Naive B cell (primary cell): ENCODE results near the gene TRPM7. TPM values are rescaled to one million over a fixed set of nuclear protein-coding genes. Genes with fewer than 3 reads are reported as not detected.
A peak's percentile ranks its signal among the peaks of the same experiment; 100 is the strongest.

Source experiments
- ATAC-seq, 2 donors: fragments of 150-1000 bp; cut with Tn5 transposase; 2 replicates each; pipeline ENCODE4 v1.10.0; 2021; ENCODE audit warnings: low read depth in 2 of 2, mild to moderate bottlenecking in 2 of 2, moderate library complexity in 2 of 2
- DNase-seq: peaks from one replicate; pipeline ENCODE4 v3.0.0; 2022
- H3K27ac Mint-ChIP-seq, 6 donors: one replicate each; pipeline ENCODE4 v1.8.0; 2020 to 2022; ENCODE audit warnings: mild to moderate bottlenecking in 6 of 6, mixed read lengths in 6 of 6, moderate library complexity in 5 of 6, inconsistent platforms in 2 of 6
- H3K27me3 Mint-ChIP-seq, 3 donors: one replicate each; pipeline ENCODE4 v1.8.0; 2021 to 2022; ENCODE audit warnings: mixed read lengths in 3 of 3, mild to moderate bottlenecking in 1 of 3
- H3K36me3 Mint-ChIP-seq, 2 donors: one replicate each; pipeline ENCODE4 v1.8.0; 2020 to 2022; ENCODE audit warnings: mixed read lengths in 2 of 2, inconsistent platforms in 1 of 2, mild to moderate bottlenecking in 1 of 2
- H3K4me1 Mint-ChIP-seq, 3 donors: one replicate each; pipeline ENCODE4 v1.8.0; 2020 to 2022; ENCODE audit warnings: mixed read lengths in 3 of 3, inconsistent platforms in 1 of 3, mild to moderate bottlenecking in 1 of 3, moderate library complexity in 1 of 3
- H3K4me3 Mint-ChIP-seq, 8 donors: one replicate each; pipeline ENCODE4 v1.8.0; 2020 to 2022; ENCODE audit warnings: mild to moderate bottlenecking in 8 of 8, mixed read lengths in 8 of 8, moderate library complexity in 8 of 8, inconsistent platforms in 2 of 8
- H3K9me3 Mint-ChIP-seq, 7 donors: one replicate each; pipeline ENCODE4 v1.8.0; 2020 to 2022; ENCODE audit warnings: mixed read lengths in 7 of 7, mild to moderate bottlenecking in 5 of 7, inconsistent platforms in 2 of 7, moderate library complexity in 1 of 7
- polyA plus RNA-seq, 6 donors: library from polyadenylated mRNA; unstranded; fragments of 300-500 nt; fragmentation: Illumina TruSeq; gene quantifications; one replicate each; pipeline ENCODE4 v1.2.3, GENCODE V29; 2021; ENCODE audit warnings: low read depth in 6 of 6

TRPM7 gene
- polyA plus RNA-seq, 6 donors from 2014 or later = 12.8 to 23.3 (median 17.0) TPM

DNA sequence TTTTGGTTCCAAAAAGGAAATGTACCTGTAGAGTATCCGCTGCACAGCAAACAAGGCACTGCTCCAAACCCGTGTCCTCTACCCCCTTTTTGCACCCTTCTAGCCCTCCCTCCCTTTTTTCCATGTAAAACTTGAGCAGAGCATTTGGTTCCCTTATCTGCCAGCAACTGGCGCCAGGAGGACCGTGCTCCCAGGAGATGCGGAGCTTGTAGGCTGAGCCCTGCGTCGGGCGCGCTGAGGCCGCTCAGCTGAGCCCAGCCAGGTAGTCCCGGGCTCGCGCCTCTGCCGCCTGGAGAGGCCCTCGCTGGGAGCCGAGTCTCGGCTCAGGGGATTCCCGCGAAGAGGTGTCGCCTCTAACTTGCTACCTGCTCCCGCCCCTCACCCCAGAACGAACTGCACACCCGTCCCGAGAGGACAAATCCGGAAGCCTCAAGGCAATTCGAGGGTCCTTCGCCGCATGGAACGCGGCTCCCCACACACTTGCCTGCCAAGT, 575 bp downstream of the TRPM7 start:
- DNase-seq (peak; percentile 70), ATAC-seq (peak; percentile 66 to 72)
- no peaks in the 10 kb centered on the region for H3K27me3 Mint-ChIP-seq
- H3K27ac Mint-ChIP-seq = peak overlapping the region; percentile 99 to 100 (median 99)
- H3K4me1 Mint-ChIP-seq = peaks cover 40 to 59% (median 59%) of the 10 kb centered on the region in 3 donors
- H3K4me3 Mint-ChIP-seq = peak overlapping the region; percentile 95 to 100 (median 100)
- H3K36me3 Mint-ChIP-seq = no peaks in the 10 kb centered on the region
- no peaks in the 10 kb centered on the region for H3K9me3 Mint-ChIP-seq

DNA sequence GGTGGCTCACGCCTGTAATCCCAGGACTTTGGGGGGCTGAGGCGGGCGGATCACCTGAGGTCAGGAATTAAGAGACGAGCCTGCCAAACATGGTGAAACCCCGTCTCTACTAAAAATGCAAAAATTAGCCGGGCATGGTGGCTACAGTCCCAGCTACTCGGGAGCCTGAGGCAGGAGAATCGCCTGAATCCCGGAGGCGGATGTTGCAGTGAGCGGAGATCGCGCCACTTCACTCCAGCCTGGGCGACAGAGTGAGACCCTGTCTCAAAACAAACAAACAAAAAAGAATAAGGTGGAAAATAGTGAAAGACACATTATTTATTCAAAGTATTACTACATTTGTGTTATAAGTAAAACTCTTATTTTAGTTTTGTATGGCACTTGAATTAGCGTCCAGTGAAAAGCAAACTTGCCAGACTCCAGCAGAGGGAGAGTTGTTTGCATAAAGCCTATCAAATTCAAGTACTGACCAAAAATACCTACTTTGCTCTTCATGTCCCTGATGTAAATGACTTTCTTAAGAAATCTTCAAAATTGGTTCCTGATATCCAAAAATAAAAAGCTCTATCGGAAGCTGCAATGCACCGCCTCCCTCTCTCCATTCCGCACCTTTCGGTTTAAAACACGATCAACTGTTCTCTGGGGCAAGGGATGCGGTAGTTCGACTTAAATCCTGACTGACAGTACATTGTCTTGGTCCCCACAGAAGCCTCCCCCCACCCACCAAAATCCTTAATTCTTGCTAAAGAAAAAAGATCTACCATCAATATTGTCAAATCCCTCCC, 1.2 kb downstream of the TRPM7 start:
- Mint-ChIP-seq H3K27me3 (no peaks in the 10 kb centered on the region), H3K4me3 (peak overlapping the region; percentile 95 to 100 (median 100)), H3K4me1 (peaks cover 41 to 64% (median 61%) of the 10 kb centered on the region in 3 donors), H3K9me3 (no peaks in the 10 kb centered on the region), H3K36me3 (no peaks in the 10 kb centered on the region), H3K27ac (peak overlapping the region; percentile 99 to 100 (median 99))
- ATAC-seq = no peak
- DNase-seq = no peak

DNA sequence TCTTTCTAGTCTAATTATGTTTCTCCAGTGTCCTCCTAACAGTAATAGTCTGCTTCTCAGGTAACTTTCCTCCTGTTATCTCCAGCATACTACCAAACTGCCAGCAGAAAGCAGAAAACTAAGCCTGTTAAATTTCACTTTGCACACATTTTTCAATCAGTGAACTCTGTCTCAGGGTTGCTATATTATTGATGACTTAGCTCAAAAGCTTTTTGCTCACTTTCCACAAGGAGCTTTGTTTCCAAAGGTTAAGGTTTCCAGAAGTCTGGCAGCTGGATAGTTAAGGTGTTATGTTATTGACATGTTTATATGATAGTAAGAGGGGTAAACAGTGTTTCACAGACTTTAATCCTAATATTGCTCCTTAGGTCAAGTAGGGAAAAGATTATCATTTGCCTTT, 5.1 kb downstream of the TRPM7 start:
- Mint-ChIP-seq H3K27me3 (no peaks in the 10 kb centered on the region), H3K27ac (peak overlapping the region in 4 of 6 donors; percentile 22 to 67 (median 32))

DNA sequence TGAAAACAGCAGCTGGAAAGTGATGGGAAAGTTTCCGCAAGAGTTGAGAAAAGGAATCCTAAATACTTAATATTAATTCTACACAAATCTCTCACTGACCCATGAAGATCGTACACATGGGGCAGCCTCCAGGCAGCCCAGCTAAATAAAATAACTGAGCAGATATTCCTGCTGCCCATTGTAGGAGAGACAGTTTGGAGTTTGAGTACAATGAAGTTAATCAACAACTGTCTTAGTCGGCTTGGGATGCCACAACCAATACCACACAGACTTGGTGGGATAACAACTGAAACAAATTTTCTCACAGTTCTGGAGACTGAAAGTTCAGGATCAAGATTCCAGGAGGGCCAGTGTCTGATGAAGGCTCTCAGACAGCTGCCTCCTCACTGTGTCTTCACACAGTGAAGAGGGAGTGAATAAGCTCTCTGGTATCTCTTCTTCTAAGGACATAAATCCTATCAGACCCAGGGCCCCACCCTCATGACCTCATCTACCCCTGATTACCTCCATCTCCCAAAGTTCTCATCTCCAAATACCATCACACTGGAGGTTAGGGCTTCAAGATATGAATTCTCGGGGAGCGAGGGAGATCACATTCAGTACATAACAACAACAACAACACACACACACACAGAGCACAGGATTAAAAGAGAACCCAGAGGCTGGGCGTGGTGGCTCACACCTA, 9.7 kb downstream of the TRPM7 start:
- peak overlapping the region in 3 of 6 donors; percentile 3 to 89 (median 15) for H3K27ac Mint-ChIP-seq
- no peak overlapping the region for H3K4me3 Mint-ChIP-seq
- H3K27me3 Mint-ChIP-seq = no peaks in the 10 kb centered on the region
- peaks cover 18 to 34% (median 22%) of the 10 kb centered on the region in 3 donors for H3K4me1 Mint-ChIP-seq
- no peak for ATAC-seq
- no peaks in the 10 kb centered on the region for H3K36me3 Mint-ChIP-seq
- no peaks in the 10 kb centered on the region for H3K9me3 Mint-ChIP-seq
- no peak for DNase-seq

More for the DNA sequence above, 5.1 kb downstream of the TRPM7 start:
- no peak for DNase-seq
- H3K9me3 Mint-ChIP-seq = no peaks in the 10 kb centered on the region
- H3K4me1 Mint-ChIP-seq = peaks cover 35 to 67% (median 49%) of the 10 kb centered on the region in 3 donors
- ATAC-seq = no peak
- peak overlapping the region in 2 of 8 donors; percentile 11 to 81 for H3K4me3 Mint-ChIP-seq
- H3K36me3 Mint-ChIP-seq = no peaks in the 10 kb centered on the region

DNA sequence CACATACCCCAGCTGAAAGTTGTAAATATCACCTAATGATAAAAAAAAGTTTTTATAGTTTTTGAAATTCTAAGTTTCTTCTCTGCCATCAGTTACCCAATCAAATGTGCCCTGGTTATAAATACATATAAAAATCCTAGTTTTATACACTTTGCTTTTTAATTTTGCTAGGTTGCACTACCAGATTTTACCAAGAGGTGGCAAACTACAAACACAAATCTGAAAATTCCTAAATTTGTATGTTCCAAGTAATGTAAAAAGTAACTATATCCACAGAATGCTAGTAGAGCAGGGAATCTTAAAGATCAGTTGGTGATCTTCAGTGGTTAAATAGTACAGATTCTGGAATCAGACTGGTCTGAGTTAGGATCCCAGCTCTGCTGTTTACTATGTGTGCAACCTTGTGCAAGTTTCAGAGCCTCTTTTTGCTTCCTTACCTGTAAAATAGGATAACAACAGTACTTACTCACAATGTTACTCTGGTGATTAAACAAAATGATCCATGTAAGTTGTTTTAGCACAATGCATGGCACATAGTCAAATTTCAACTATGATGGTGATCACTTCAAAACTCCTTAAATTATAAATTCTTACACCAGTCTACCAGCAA, 11.0 kb downstream of the TRPM7 start:
- H3K4me1 Mint-ChIP-seq = peaks cover 12 to 27% (median 14%) of the 10 kb centered on the region in 3 donors
- ATAC-seq (peak; percentile 18 to 35), DNase-seq (peak; percentile 24)
- H3K9me3 Mint-ChIP-seq = no peaks in the 10 kb centered on the region
- no peak overlapping the region for H3K4me3 Mint-ChIP-seq
- H3K27ac Mint-ChIP-seq = peak overlapping the region in 3 of 6 donors; percentile 6 to 82 (median 47)
- H3K36me3 Mint-ChIP-seq = no peaks in the 10 kb centered on the region
- H3K27me3 Mint-ChIP-seq = no peaks in the 10 kb centered on the region

DNA sequence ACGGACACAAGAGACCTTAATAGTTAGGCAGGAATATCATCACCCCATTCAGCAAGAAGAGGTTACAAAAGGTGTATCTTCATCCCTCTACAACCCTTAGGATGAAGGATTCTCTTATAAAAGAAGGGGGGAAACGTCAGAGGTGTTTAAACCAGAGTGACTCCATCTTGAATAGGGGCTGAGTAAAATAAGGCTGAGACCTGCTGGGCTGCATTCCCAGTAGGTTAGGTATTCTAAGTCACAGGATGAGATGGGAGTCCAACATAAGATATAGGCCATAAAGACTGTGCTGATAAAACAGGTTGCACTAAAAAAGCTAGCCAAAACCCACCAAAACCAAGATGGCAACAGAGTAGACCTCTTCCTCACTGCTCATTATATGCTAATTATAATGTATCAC, 16.5 kb downstream of the TRPM7 start:
- H3K4me3 Mint-ChIP-seq = no peak overlapping the region
- DNase-seq (no peak), ATAC-seq (no peak)
- no peaks in the 10 kb centered on the region for H3K27me3 Mint-ChIP-seq
- no peak overlapping the region for H3K27ac Mint-ChIP-seq
- H3K36me3 Mint-ChIP-seq = no peaks in the 10 kb centered on the region
- H3K4me1 Mint-ChIP-seq = peaks cover 12 to 15% (median 14%) of the 10 kb centered on the region in 3 donors
- H3K9me3 Mint-ChIP-seq = no peaks in the 10 kb centered on the region

DNA sequence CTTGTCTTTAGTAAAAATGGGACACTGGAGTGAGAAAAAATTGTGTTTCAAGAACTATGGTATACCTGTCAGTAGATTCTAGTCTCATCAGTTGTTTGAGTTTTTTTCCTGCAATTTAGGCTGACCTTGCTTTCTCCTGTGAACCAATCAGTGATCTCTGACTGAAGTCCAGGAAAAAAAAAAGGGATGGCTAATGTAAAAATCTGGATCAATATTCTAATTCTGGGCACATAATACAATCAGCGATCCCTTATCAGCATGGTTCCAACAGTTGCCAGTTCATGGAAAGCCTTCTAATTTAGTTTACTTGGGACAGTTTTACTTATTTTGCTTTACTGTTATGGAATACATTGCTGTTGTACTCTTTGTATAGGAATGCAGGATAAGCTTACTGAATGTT, 17.0 kb downstream of the TRPM7 start:
- no peak overlapping the region for H3K4me3 Mint-ChIP-seq
- ATAC-seq (no peak), DNase-seq (no peak)
- no peak overlapping the region for H3K27ac Mint-ChIP-seq
- no peaks in the 10 kb centered on the region for H3K9me3 Mint-ChIP-seq
- H3K36me3 Mint-ChIP-seq = no peaks in the 10 kb centered on the region
- H3K27me3 Mint-ChIP-seq = no peaks in the 10 kb centered on the region
- H3K4me1 Mint-ChIP-seq = peaks cover 11 to 15% (median 12%) of the 10 kb centered on the region in 3 donors

DNA sequence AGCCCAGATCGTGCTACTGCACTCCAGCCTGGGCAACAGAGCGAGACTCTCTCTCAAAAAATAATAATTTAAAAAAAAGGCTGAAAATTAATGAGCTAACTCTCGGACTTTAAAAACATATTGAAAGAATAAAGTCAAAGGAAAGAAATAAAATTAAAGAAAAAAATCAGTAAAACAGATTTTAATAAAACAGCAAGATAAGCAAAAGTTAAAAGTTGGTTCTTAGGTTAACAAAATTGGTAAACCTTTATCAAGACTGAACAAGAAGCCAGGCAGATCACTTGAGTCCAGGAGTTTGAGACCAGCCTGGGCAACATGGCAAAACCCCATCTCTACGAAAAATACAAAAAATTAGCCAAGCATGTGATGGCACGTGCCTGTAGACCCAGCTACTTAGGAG, 20.7 kb downstream of the TRPM7 start:
- Mint-ChIP-seq H3K9me3 (no peaks in the 10 kb centered on the region), H3K4me1 (peaks cover 7 to 17% (median 10%) of the 10 kb centered on the region in 3 donors), H3K27me3 (no peaks in the 10 kb centered on the region), H3K4me3 (no peak overlapping the region), H3K27ac (peak overlapping the region in 2 of 6 donors; percentile 12 to 81), H3K36me3 (peaks cover 0 to 4% of the 10 kb centered on the region in 2 donors)
- no peak for DNase-seq
- ATAC-seq = no peak

DNA sequence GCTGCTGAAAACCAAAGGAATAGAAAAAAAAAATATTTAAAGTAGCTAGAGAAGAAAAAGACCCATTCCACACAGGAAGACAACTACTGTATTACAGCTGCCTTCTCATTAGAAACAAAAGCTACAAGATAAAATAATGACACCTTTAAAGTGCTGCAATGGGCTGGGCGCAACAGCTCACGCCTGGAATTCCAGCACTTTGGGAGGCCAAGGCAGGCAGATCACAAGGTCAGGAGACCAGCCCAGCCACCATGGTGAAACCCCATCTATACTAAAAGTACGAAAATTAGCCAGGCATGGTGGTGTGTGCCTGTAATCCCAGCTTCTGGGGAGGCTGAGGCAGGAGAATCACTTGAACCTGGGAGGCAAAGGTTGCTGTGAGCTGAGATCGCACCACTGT, 31.0 kb downstream of the TRPM7 start:
- DNase-seq (no peak), ATAC-seq (no peak)
- Mint-ChIP-seq H3K4me1 (peaks cover 0 to 2% (median 0%) of the 10 kb centered on the region in 3 donors), H3K4me3 (no peak overlapping the region), H3K36me3 (peaks cover 0 to 15% of the 10 kb centered on the region in 2 donors), H3K27me3 (no peaks in the 10 kb centered on the region), H3K9me3 (no peaks in the 10 kb centered on the region), H3K27ac (peak overlapping the region in 3 of 6 donors; percentile 7 to 82 (median 24))

DNA sequence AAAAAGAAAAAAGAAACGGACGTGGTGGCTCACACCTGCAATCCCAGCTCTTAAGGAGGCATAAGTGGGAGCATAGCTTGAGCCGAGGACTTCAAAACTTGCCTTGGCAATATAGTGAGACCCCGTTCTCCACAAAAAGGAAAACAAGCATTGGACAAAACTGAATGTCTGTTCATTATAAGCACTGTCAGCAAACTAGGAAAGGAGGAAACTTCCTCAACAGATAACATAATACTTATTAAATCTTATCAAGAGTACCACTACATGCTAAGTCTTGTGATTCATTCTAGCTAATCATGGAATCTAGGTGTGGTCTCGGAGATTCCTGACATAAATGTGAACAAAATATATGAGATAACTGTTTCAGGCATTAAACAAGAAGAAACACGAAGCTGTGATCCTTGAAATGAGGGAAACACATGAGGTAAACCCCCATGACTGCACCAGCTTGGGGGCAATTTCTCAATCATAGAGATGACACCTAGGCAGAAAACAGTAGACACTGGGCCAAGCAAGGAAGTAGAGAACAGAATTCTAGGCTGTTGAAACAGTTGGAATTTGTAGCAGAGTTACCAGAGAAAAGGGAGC, 33.3 kb downstream of the TRPM7 start:
- ATAC-seq (no peak), DNase-seq (no peak)
- H3K27ac Mint-ChIP-seq = peak overlapping the region in 4 of 6 donors; percentile 4 to 14 (median 10)
- no peaks in the 10 kb centered on the region for H3K27me3 Mint-ChIP-seq
- no peak overlapping the region for H3K4me3 Mint-ChIP-seq
- H3K9me3 Mint-ChIP-seq = no peaks in the 10 kb centered on the region
- H3K36me3 Mint-ChIP-seq = peaks cover 7 to 22% of the 10 kb centered on the region in 2 donors
- H3K4me1 Mint-ChIP-seq = peaks cover 0 to 2% (median 0%) of the 10 kb centered on the region in 3 donors

DNA sequence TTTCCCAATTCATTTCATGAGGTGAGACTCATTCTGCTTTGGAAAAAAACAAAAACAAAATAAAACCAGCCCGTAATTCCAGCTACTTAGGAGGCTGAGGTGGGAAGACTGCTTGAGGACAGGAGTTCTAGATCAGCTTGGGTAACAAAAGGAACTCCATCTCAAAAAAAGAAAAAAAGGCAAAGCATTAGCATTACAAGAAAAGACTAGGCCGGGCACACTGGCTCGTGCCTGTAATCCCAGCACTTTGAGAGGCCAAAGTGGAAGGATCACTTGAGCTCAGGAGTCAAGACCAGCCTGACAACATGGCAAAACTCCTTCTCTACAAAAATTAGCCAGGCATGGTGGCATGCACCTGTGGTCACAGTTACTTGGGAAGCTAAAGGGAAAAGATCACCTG, 33.9 kb downstream of the TRPM7 start:
- ATAC-seq (no peak), DNase-seq (no peak)
- Mint-ChIP-seq H3K4me3 (no peak overlapping the region), H3K9me3 (no peaks in the 10 kb centered on the region), H3K27me3 (no peaks in the 10 kb centered on the region), H3K27ac (peak overlapping the region in 4 of 6 donors; percentile 14 to 76 (median 54)), H3K36me3 (peaks cover 7 to 22% of the 10 kb centered on the region in 2 donors), H3K4me1 (peaks cover 0 to 2% (median 0%) of the 10 kb centered on the region in 3 donors)

DNA sequence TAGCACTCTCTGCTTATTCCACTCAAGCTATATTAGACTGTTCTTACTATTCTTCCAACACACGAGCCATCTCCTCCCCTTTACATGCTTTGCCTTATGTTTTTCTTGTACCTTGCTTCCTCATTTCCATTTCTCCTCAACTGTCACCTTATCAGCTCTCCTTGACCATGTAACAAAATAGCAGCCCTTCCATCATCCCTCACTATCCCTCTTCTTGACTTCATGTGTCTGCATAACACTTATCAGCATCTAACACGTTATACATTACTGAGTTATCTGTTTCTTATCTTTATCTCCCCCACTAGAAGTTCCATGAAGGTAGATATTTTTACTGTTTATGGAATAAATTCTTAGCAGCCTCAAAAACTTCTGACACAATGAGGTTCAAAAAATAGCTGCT, 45.3 kb downstream of the TRPM7 start:
- Mint-ChIP-seq H3K9me3 (no peaks in the 10 kb centered on the region), H3K27ac (peak overlapping the region in 2 of 6 donors; percentile 9 to 15), H3K4me3 (peak overlapping the region in 1 of 8 donors; percentile 5), H3K27me3 (no peaks in the 10 kb centered on the region), H3K4me1 (peaks cover 0 to 5% (median 2%) of the 10 kb centered on the region in 3 donors), H3K36me3 (peaks cover 9 to 27% of the 10 kb centered on the region in 2 donors)
- DNase-seq = no peak
- ATAC-seq = no peak

DNA sequence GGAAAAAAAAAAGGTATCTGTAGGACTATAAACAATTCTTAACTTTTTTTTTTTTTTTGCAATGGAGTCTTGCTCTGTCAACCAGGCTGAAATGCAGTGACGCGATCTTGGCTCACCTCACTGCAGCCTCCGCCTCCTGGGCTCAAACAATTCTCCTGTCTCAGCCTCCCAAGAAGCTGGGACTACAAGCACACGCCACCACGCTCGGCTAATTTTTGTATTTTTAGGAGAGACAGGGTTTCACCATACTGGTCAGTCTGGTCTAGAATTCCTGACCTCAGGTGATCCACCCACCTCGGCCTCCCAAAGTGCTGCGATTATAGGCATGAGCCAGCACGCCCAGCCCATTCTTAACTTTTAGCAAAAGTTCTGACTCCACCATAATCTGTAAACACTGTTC, 50.5 kb downstream of the TRPM7 start:
- no peak for ATAC-seq
- no peak for DNase-seq
- no peak overlapping the region for H3K4me3 Mint-ChIP-seq
- H3K27me3 Mint-ChIP-seq = no peaks in the 10 kb centered on the region
- no peaks in the 10 kb centered on the region for H3K9me3 Mint-ChIP-seq
- peaks cover 3 to 14% of the 10 kb centered on the region in 2 donors for H3K36me3 Mint-ChIP-seq
- no peak overlapping the region for H3K27ac Mint-ChIP-seq
- H3K4me1 Mint-ChIP-seq = peaks cover 0 to 2% (median 1%) of the 10 kb centered on the region in 3 donors
